RWPE1 (cell line): ENCODE data around the gene BICDL1.
A peak's percentile ranks its signal among the peaks of the same experiment; 100 is the strongest.

ENCODE experiments used
- CTCF ChIA-PET: fragments of 350-600 bp; sonication (Branson Sonifier 250); formaldehyde crosslinking; extraction: SDS; loops from one replicate; lab custom pipeline; 2021; lab: Yijun Ruan, JAX
- POLR2A ChIA-PET: fragments of 400-600 bp; formaldehyde crosslinking; extraction: SDS; loops from one replicate; lab custom pipeline; 2020; ENCODE audit warnings: antibody characterized with exemption; ENCODE audit not compliant: low non-redundant PET; lab: Yijun Ruan, JAX
- DNase-seq: peaks from one replicate; pipeline ENCODE4 v3.0.0; 2012; ENCODE audit warnings: low spot score
- H3K27ac ChIP-seq: fragments of 450-650 bp; 2 replicates; pipeline ENCODE4 v1.5.1; 2017
- TF ChIP-seq, protein P1 (sequence below): fragments of 450-650 bp; conservative IDR thresholded peaks from 2 replicates; pipeline ENCODE4 v1.5.1; 2017; ENCODE audit warnings: low read depth, mild to moderate bottlenecking

BICDL1 gene

GRCh38 chr12:120095331-120095730 lies 106.3 kb downstream of the BICDL1 start:
- CTCF ChIA-PET, result no interaction called here
- H3K27ac ChIP-seq, result peak overlapping the region; percentile 63
- DNase-seq, result no peak
- POLR2A ChIA-PET, result no interaction called here
- TF ChIP-seq, protein P1, sequence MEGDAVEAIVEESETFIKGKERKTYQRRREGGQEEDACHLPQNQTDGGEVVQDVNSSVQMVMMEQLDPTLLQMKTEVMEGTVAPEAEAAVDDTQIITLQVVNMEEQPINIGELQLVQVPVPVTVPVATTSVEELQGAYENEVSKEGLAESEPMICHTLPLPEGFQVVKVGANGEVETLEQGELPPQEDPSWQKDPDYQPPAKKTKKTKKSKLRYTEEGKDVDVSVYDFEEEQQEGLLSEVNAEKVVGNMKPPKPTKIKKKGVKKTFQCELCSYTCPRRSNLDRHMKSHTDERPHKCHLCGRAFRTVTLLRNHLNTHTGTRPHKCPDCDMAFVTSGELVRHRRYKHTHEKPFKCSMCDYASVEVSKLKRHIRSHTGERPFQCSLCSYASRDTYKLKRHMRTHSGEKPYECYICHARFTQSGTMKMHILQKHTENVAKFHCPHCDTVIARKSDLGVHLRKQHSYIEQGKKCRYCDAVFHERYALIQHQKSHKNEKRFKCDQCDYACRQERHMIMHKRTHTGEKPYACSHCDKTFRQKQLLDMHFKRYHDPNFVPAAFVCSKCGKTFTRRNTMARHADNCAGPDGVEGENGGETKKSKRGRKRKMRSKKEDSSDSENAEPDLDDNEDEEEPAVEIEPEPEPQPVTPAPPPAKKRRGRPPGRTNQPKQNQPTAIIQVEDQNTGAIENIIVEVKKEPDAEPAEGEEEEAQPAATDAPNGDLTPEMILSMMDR, result no peak

- peak overlapping the region; percentile 43 for H3K27ac ChIP-seq
- CTCF ChIA-PET, result no interaction called here
- TF ChIP-seq, protein P1, result no peak
- POLR2A ChIA-PET, result no interaction called here
- no peak for DNase-seq
These were observed 106.7 kb downstream of the BICDL1 start for GRCh38 chr12:120095736-120096135.

DNA sequence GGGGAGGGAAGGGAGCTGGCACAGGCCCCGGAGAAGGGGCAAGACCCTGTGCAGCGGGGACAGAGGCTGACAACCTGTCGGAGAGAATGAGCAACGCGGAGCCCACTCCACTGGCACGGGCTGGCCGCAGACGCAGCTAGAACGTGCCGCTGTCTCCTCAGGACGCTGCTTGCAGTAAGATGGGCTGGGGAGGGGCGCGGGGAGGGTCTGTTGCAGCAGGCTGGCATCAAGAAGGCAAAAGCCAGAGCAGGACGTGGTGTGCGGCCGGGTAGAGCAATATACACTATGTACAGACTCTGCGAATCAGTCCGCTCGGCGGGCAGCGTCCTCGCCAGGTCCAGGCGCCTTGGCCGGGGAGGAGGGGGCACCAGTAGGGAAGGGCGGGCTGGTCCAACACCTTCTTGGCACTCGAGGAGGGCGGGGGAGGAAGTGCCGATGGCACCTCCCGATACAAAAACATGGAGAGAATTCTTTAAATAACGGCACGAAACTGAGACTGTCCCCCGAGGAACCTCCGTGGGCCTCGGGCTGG lies 107.7 kb downstream of the BICDL1 start:
- DNase-seq, result no peak
- POLR2A ChIA-PET, result no interaction called here
- TF ChIP-seq, protein P1, result no peak
- CTCF ChIA-PET, result no interaction called here
- H3K27ac ChIP-seq, result peak overlapping the region; percentile 43

DNA sequence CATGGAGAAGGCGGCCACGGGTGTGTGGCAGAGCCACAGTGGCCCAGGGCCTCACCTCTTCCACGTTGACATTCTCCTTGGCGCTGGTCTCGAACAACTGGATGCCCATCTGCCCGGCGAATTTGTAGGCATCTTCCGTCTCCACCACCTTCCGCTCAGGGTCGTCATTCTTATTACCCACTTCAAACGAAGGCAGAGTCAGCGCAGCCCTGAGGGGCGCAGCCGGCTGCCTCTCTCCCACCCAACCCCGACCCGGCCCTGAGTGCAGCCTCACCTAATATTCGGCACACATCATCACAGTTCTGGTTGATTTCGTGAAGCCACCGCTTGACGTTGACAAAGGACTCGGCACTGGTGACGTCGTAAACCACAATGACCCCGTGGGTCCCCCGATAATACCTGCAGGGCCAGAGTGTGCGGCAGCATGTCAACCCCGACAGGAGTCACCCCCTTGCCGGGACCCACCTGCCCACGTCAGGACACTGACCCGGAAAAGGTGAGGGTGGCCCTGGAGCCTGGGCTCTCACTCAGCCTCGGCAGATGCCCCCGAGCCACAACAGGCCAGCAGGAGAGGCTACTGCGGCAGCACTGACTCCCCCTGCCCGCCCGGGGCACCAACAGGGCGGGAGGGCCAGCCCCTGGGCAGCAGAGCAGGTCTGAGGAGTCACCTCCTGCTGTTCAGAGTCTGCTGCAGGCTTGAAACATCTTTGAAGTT lies 109.9 kb downstream of the BICDL1 start:
- TF ChIP-seq, protein P1, result no peak
- no peak for DNase-seq
- POLR2A ChIA-PET, result no interaction called here
- CTCF ChIA-PET, result interaction anchor here (0.6 kb wide), 1 partner anchor 16 kb away, joined by 6 read pairs; no protein-coding TSS in a partner anchor
- peak overlapping the region; percentile 39 for H3K27ac ChIP-seq

- ChIA-PET POLR2A (interaction anchor here (0.6 to 1.1 kb wide), 3 partner anchors 12 to 110 kb away, joined by 3 to 4 read pairs (median 3); partner anchors contain the start of gene RAB35), CTCF (interaction anchor here (0.6 kb wide), 1 partner anchor 15 kb away, joined by 6 read pairs; no protein-coding TSS in a partner anchor)
- no peak for DNase-seq
- peak overlapping the region; percentile 39 for H3K27ac ChIP-seq
- TF ChIP-seq, protein P1, result no peak
These were observed 110.7 kb downstream of the BICDL1 start for GRCh38 chr12:120099738-120100137.

GRCh38 chr12:120100630-120101029 lies 111.6 kb downstream of the BICDL1 start:
- ChIA-PET CTCF (no interaction called here), POLR2A (interaction anchor here (0.6 to 1.1 kb wide), 2 partner anchors 16 to 111 kb away, joined by 3 to 4 read pairs; partner anchors contain the start of gene RAB35)
- no peak for DNase-seq
- peak overlapping the region; percentile 39 for H3K27ac ChIP-seq
- TF ChIP-seq, protein P1, result no peak
